ENCODE data around the gene TTC3.

Gene TTC3

DNA sequence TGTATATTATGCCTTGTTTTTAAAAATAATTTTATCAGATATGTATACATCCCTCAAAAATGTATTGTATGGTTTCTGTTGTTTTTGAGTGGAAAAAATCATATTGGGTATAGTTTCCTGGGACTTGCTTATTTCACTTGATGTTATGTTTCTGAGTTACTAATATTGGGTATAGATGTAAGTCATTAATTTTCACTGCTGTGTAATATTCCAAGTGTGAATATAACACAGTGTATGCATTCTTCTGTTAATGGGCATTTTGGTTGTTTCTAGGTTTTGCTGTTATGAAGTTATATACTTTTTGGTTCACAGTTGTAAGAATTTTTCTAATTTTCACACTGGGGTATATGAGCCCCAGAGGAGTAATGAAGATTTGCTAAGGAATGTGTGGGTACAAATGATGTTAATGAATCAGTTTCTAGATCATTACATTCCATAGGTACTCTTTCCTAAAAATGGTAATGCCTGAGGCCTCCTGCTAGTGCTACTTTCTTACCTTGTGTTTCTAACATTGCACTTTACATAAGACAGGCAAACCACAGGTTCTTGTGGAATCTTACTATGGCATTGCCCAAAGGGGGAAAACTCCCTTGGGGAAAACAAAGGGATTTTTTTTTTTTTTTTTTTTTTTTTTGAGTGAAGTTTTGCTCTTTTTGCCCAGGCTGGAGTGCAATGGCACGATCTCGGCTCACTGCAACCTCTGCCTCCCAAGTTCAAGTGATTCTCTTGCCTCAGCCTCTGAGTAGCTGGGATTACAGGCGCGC is 3.2 kb downstream of the TTC3 start:
- Mint-ChIP-seq H3K4me1 (peaks cover 29% of the 10 kb centered on the region), H3K27me3 (ENCODE audit: low read depth) (no peaks in the 10 kb centered on the region), H3K27ac (no peak overlapping the region), H3K9me3 (peaks cover 23% of the 10 kb centered on the region), H3K4me3 (peak overlapping the region in 2 of 3 experiments; percentile 5 to 60), H3K36me3 (ENCODE audit: low read depth) (peaks cover 24% of the 10 kb centered on the region)
- TF ChIP-seq, protein P1, sequence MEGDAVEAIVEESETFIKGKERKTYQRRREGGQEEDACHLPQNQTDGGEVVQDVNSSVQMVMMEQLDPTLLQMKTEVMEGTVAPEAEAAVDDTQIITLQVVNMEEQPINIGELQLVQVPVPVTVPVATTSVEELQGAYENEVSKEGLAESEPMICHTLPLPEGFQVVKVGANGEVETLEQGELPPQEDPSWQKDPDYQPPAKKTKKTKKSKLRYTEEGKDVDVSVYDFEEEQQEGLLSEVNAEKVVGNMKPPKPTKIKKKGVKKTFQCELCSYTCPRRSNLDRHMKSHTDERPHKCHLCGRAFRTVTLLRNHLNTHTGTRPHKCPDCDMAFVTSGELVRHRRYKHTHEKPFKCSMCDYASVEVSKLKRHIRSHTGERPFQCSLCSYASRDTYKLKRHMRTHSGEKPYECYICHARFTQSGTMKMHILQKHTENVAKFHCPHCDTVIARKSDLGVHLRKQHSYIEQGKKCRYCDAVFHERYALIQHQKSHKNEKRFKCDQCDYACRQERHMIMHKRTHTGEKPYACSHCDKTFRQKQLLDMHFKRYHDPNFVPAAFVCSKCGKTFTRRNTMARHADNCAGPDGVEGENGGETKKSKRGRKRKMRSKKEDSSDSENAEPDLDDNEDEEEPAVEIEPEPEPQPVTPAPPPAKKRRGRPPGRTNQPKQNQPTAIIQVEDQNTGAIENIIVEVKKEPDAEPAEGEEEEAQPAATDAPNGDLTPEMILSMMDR (IDR thresholded peaks at IDR 0.05; ENCODE audit: unreplicated experiment in 3 of 3): no peak

DNA sequence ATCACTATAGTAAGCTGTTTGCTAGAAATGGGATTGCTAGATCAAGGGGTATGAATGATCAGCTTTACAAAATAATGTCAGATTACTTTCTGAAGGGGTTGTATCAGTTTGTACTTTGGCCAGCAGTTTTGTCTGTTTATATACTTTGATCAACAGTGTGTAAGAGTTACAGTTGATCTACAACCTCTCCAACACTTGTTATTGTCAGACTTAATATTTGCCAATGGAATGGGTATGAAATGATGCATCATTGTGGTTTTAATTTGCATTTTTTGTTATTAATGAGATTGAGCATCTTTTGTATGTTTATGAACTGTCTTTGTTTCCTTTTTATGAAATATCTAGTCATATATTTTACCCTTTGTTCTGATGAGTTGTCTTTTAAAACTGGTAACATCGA is 4.3 kb downstream of the TTC3 start:
- no peak overlapping the region for H3K4me3 Mint-ChIP-seq
- H3K27me3 Mint-ChIP-seq (ENCODE audit: low read depth): no peaks in the 10 kb centered on the region
- TF ChIP-seq, protein P1 (IDR thresholded peaks at IDR 0.05; ENCODE audit: unreplicated experiment in 3 of 3): no peak
- H3K27ac Mint-ChIP-seq: no peak overlapping the region
- H3K36me3 Mint-ChIP-seq (ENCODE audit: low read depth): peaks cover 30% of the 10 kb centered on the region
- H3K9me3 Mint-ChIP-seq: peaks cover 23% of the 10 kb centered on the region
- peaks cover 19% of the 10 kb centered on the region for H3K4me1 Mint-ChIP-seq

DNA sequence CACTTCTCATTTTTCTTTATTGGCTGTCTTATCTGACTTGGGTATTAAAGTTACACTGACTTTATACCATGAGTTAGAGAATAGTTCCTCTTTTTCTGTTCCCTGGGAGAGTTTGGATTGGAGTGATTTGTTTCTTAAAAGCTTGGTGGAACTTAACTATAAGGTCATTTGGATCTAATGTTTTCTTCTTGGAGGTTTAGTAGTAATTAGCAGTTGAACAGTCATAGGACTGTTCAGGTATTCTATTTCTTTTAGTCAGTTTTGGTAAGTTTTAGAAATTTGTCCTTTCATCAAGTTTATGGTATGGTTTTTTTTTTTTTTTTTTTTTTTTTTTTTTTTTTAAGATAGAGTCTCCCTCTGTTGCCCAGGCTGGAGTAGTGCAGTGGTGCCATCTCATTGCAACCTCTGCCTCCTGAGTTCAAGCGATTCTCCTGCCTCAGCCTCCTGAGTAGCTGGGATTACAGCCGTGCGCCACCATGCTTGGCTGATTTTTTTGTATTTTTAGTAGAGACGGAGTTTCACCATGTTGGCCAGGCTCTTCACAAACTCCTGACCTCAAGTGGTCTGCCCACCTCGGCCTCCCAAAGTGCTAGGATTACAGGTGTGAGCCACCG is 6.3 kb downstream of the TTC3 start:
- Mint-ChIP-seq H3K27me3 (ENCODE audit: low read depth) (no peaks in the 10 kb centered on the region), H3K36me3 (ENCODE audit: low read depth) (peaks cover 35% of the 10 kb centered on the region), H3K4me3 (no peak overlapping the region), H3K9me3 (peaks cover 21% of the 10 kb centered on the region), H3K4me1 (peaks cover 33% of the 10 kb centered on the region), H3K27ac (no peak overlapping the region)
- TF ChIP-seq, protein P1 (IDR thresholded peaks at IDR 0.05; ENCODE audit: unreplicated experiment in 3 of 3): no peak

DNA sequence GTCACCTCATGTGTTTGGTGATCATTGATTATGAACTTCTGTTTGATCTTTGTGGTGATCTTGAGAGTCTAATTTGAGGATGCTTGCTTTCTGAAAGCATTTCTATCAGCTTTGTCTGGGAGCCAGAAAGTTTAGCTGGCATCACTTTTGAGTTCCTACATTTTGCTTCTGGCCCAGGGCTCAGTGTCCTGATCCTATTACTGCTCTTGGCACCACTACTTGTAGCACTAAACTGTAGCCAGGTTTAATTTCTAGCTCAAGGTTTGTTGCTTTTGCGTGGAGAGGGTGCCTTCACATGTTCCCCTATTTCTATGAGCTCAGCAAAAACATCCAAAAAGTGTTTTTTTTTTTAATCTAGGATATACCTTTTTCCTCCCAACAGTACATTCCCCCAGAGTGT is 9.3 kb downstream of the TTC3 start:
- Mint-ChIP-seq H3K9me3 (peaks cover 21% of the 10 kb centered on the region), H3K4me1 (peaks cover 20% of the 10 kb centered on the region)

DNA sequence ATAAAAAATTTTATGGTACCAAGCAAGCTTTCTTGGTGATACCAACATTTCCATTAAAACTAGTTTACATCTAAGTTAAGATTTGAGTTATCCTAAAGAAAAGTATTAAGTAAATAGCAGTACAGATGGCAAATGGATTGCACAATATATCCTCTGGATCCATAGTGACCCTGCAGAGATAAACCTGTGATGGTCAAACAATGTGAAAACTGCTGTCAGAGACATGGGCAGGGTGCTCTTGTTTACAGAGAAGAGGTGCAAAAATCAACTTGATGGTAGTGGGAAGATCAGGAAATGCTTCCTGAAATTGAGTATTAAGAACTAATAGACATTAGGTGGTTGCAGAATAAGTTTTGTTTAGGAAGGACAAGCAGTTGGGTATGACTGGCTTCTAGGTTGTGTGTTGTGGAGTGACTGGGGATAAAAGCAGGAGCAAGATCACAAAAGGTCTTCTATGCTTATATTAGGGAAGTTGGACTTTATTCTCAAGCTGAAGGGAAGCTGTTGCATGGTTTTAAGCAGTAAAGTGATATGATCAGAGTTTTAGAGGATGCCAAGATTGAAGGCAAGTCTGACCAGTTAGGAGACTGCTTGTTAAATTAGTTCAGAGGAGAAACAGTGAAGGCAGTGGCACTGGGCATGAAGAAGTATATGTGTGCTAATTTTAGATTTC is 9.9 kb downstream of the TTC3 start:
- TF ChIP-seq, protein P1 (IDR thresholded peaks at IDR 0.05; ENCODE audit: unreplicated experiment in 3 of 3): no peak
- H3K9me3 Mint-ChIP-seq: peaks cover 18% of the 10 kb centered on the region
- H3K36me3 Mint-ChIP-seq (ENCODE audit: low read depth): peaks cover 29% of the 10 kb centered on the region
- H3K4me3 Mint-ChIP-seq: no peak overlapping the region
- no peaks in the 10 kb centered on the region for H3K27me3 Mint-ChIP-seq (ENCODE audit: low read depth)
- peaks cover 17% of the 10 kb centered on the region for H3K4me1 Mint-ChIP-seq
- H3K27ac Mint-ChIP-seq: no peak overlapping the region

More for the DNA sequence above, 9.3 kb downstream of the TTC3 start:
- TF ChIP-seq, protein P1 (IDR thresholded peaks at IDR 0.05; ENCODE audit: unreplicated experiment in 3 of 3): no peak
- H3K27me3 Mint-ChIP-seq (ENCODE audit: low read depth): no peaks in the 10 kb centered on the region
- peaks cover 34% of the 10 kb centered on the region for H3K36me3 Mint-ChIP-seq (ENCODE audit: low read depth)
- H3K4me3 Mint-ChIP-seq: no peak overlapping the region
- H3K27ac Mint-ChIP-seq: no peak overlapping the region

Data from nephron (organoid).